ENCODE data around the gene PRSS53. TPM values are rescaled to one million over a fixed set of nuclear protein-coding genes. Genes with fewer than 3 reads are reported as not detected.

Gene PRSS53
- total and polyA plus RNA-seq, 10 of the 15 experiments (the other 5 are each of a cell fraction or from before 2014, with no cell fraction given) = 0.35 to 3.4 (median 0.88) TPM; not detected in 2

- no peak for TF ChIP-seq FOS (IDR thresholded peaks at IDR 0.05; ENCODE audit: borderline replicate concordance, extremely low read depth, insufficient read length)
- peak; percentile 55; the same call in 1 of the 2 replicates for TF ChIP-seq RB1 (IDR thresholded peaks at IDR 0.05; ENCODE audit: borderline replicate concordance)
- no peak for TF ChIP-seq MYC (IDR thresholded peaks at IDR 0.05; ENCODE audit: insufficient read depth, insufficient read length, insufficient replicate concordance, low read length, severe bottlenecking)
- peak; percentile 67 for TF ChIP-seq LARP7 (IDR thresholded peaks at IDR 0.05)
- TF ChIP-seq SRF (IDR thresholded peaks at IDR 0.05; ENCODE audit: low read depth in 2 of 2, low read length in 2 of 2) = peak in 1 of 2 experiments; percentile 46; a peak in 1 of 4 replicates
- TF ChIP-seq POLR2AphosphoS2 (IDR thresholded peaks at IDR 0.05; ENCODE audit: low read depth, low read length) = peak; percentile 91
- TF ChIP-seq CREM (IDR thresholded peaks at IDR 0.05; ENCODE audit: low read depth) = peak; percentile 99
- no peak for TF ChIP-seq RAD51 (IDR thresholded peaks at IDR 0.05)
- TF ChIP-seq ZBTB40 (IDR thresholded peaks at IDR 0.05; ENCODE audit: borderline replicate concordance) = peak; percentile 92
- TF ChIP-seq STAT1 (conservative IDR thresholded peaks at IDR 0.05) = 0 out of 2 replicates have a peak, but pooled peaks have one; percentile 31
- no peak for TF ChIP-seq SUZ12 (IDR thresholded peaks at IDR 0.05; ENCODE audit: unreplicated experiment)
- peak; percentile 59 for TF ChIP-seq PML (IDR thresholded peaks at IDR 0.05; ENCODE audit: low read length)
- TF ChIP-seq NFYB (IDR thresholded peaks at IDR 0.05; ENCODE audit: insufficient read depth, low read depth, low read length) = peak; percentile 56; the same call in 1 of the 2 replicates
- TF ChIP-seq TBL1XR1 (IDR thresholded peaks at IDR 0.05; ENCODE audit: low read depth, low read length) = 0 out of 2 replicates have a peak, but pooled peaks have one; percentile 24
- peak; percentile 68; the same call in 1 of the 2 replicates for TF ChIP-seq CHD2 (IDR thresholded peaks at IDR 0.05; ENCODE audit: borderline replicate concordance, low read depth, low read length)
- no peak for TF ChIP-seq CEBPZ (IDR thresholded peaks at IDR 0.05; ENCODE audit: low read depth, low read length)
- TF ChIP-seq BHLHE40 (IDR thresholded peaks at IDR 0.05; ENCODE audit: borderline replicate concordance in 1 of 2, low read depth in 2 of 2, low read length in 1 of 2) = peak in 1 of 2 experiments; percentile 71; a peak in 2 of 4 replicates
- TF ChIP-seq POLR2A (IDR thresholded peaks at IDR 0.05; ENCODE audit: low read depth, low read length) = peak; percentile 96
- peak; percentile 88 for TF ChIP-seq POLR2AphosphoS5 (IDR thresholded peaks at IDR 0.05; ENCODE audit: low read length)
- peak; percentile 51; the same call in 1 of the 2 replicates for TF ChIP-seq PKNOX1 (IDR thresholded peaks at IDR 0.05)
- TF ChIP-seq CREB1 (IDR thresholded peaks at IDR 0.05; ENCODE audit: low read depth) = peak; percentile 97
- peak; percentile 99 for TF ChIP-seq NR2C1 (IDR thresholded peaks at IDR 0.05)
These were observed 28.9 kb upstream of the PRSS53 start, which contains the start of gene KAT8 (continued) for GRCh38 chr16:31117384-31118222.

All from GM12878 (cell line).